IMR-90 (cell line): Measurements from ENCODE around the gene AMIGO2. TPM values are rescaled to one million over a fixed set of nuclear protein-coding genes. Genes with fewer than 3 reads are reported as not detected.

Experiments
- ATAC-seq: fragments of 200-7000 bp; cut with Tn5 transposase; 2 replicates; pipeline ENCODE4 v1.9.1; 2020; ENCODE audit warnings: low read depth, mild to moderate bottlenecking, moderate library complexity
- BruUV-seq: library from RNA; stranded (reverse); fragments of 400-500 nt; replicated peaks from 2 replicates; lab custom pipeline; 2021; lab: Mats Ljungman, UMichigan
- CTCF ChIA-PET: fragments of 300-600 bp; formaldehyde crosslinking; extraction: SDS; loops from one replicate; lab custom pipeline; 2021; ENCODE audit warnings: antibody characterized with exemption; lab: Yijun Ruan, JAX
- POLR2A ChIA-PET: fragments of 300-600 bp; sonication (Branson Sonifier 250); formaldehyde crosslinking; loops from one replicate; lab custom pipeline; 2022; ENCODE audit warnings: antibody characterized with exemption; ENCODE audit not compliant: unreplicated experiment; lab: Charles Lee
- DNase-seq: peaks from one replicate; pipeline ENCODE4 v3.0.0; 2013
- H2AFZ ChIP-seq: replicated peaks from 2 replicates; pipeline ENCODE3; 2013; ENCODE audit warnings: low read length, mild to moderate bottlenecking; ENCODE audit not compliant: poor library complexity
- H2AK5ac ChIP-seq: 2 replicates; pipeline ENCODE4 v1.6.1; 2013; ENCODE audit warnings: low read depth, low read length, inconsistent platforms
- H2AK9ac ChIP-seq: replicated peaks from 2 replicates; pipeline ENCODE3; 2013; ENCODE audit warnings: mild to moderate bottlenecking, low read depth, low read length, moderate library complexity; ENCODE audit not compliant: poor library complexity
- H2BK120ac ChIP-seq: 2 replicates; pipeline ENCODE4 v1.6.1; 2013; ENCODE audit warnings: low read depth, low read length, inconsistent platforms
- H2BK15ac ChIP-seq: 3 replicates; pipeline ENCODE4 v1.6.1; 2013; ENCODE audit warnings: low read depth, low read length, inconsistent platforms
- H2BK20ac ChIP-seq: 2 replicates; pipeline ENCODE4 v1.6.1; 2013; ENCODE audit warnings: low read depth, mild to moderate bottlenecking, inconsistent platforms, low read length, moderate library complexity
- H2BK5ac ChIP-seq: 2 replicates; pipeline ENCODE4 v1.6.1; 2013; ENCODE audit warnings: mild to moderate bottlenecking, low read depth, low read length, inconsistent platforms; ENCODE audit not compliant: poor library complexity, severe bottlenecking
- H3K14ac ChIP-seq: replicated peaks from 2 replicates; pipeline ENCODE4 v1.6.1; 2013; ENCODE audit warnings: low read depth, low read length, inconsistent platforms
- H3K18ac ChIP-seq: 2 replicates; pipeline ENCODE4 v1.6.1; 2013; ENCODE audit warnings: low read depth, low read length, control low read depth
- H3K23ac ChIP-seq: 2 replicates; pipeline ENCODE4 v1.6.1; 2013; ENCODE audit warnings: low read depth, low read length, inconsistent platforms
- H3K27ac ChIP-seq: 2 replicates; pipeline ENCODE4 v1.5.1; 2013; ENCODE audit warnings: mild to moderate bottlenecking, control low read depth, low read length; ENCODE audit not compliant: insufficient read depth
- H3K27me3 ChIP-seq: 2 replicates; pipeline ENCODE4 v1.6.1; 2013; ENCODE audit warnings: low read length; ENCODE audit not compliant: control insufficient read depth, insufficient read depth
- H3K36me3 ChIP-seq: 2 replicates; pipeline ENCODE4 v1.6.1; 2013; ENCODE audit warnings: low read length, mixed read lengths; ENCODE audit not compliant: control insufficient read depth, insufficient read depth
- H3K4ac ChIP-seq: 2 replicates; pipeline ENCODE4 v1.6.1; 2013; ENCODE audit warnings: low read depth, low read length, inconsistent platforms
- H3K4me1 ChIP-seq: 2 replicates; pipeline ENCODE4 v1.6.1; 2013; ENCODE audit warnings: low read length, mixed read lengths; ENCODE audit not compliant: control insufficient read depth, insufficient read depth
- H3K4me2 ChIP-seq: 2 replicates; pipeline ENCODE4 v1.6.1; 2013; ENCODE audit warnings: low read depth, mild to moderate bottlenecking, control low read depth, low read length, moderate library complexity
- H3K4me3 ChIP-seq: 2 replicates; pipeline ENCODE4 v1.5.1; 2013; ENCODE audit warnings: low read depth, mild to moderate bottlenecking, control low read depth, low read length, moderate library complexity; ENCODE audit not compliant: insufficient read depth
- H3K56ac ChIP-seq: 2 replicates; pipeline ENCODE4 v1.6.1; 2013; ENCODE audit warnings: low read length, inconsistent platforms; ENCODE audit not compliant: insufficient read depth; ENCODE audit errors: extremely low read depth
- H3K79me1 ChIP-seq, 2 experiments: 2 replicates each; pipeline ENCODE4 v1.6.1; 2013; ENCODE audit warnings: low read length in 2 of 2, inconsistent platforms in 1 of 2, low read depth in 1 of 2
- H3K9ac ChIP-seq: 2 replicates; pipeline ENCODE4 v1.6.1; 2013; ENCODE audit warnings: low read depth, low read length, control low read depth
- H3K9me1 ChIP-seq: 2 replicates; pipeline ENCODE4 v1.6.1; 2013; ENCODE audit warnings: low read length, inconsistent platforms; ENCODE audit not compliant: insufficient read depth
- H3K9me3 ChIP-seq: 2 replicates; pipeline ENCODE4 v1.6.1; 2013; ENCODE audit warnings: low read length; ENCODE audit not compliant: control insufficient read depth, insufficient read depth
- H4K20me1 ChIP-seq: 2 replicates; pipeline ENCODE4 v1.6.1; 2013; ENCODE audit warnings: low read length, inconsistent platforms; ENCODE audit not compliant: insufficient read depth
- H4K5ac ChIP-seq: 2 replicates; pipeline ENCODE4 v1.6.1; 2013; ENCODE audit warnings: mild to moderate bottlenecking, low read depth, low read length, control low read depth
- H4K8ac ChIP-seq, 2 experiments: 2 replicates each; pipeline ENCODE4 v1.6.1; 2013; ENCODE audit warnings: low read depth in 2 of 2, low read length in 2 of 2, control low read depth in 1 of 2, inconsistent platforms in 1 of 2
- H4K91ac ChIP-seq: 2 replicates; pipeline ENCODE4 v1.6.1; 2013; ENCODE audit warnings: low read depth, low read length, inconsistent platforms; ENCODE audit not compliant: insufficient read depth
- CTCF ChIP-seq: conservative IDR thresholded peaks from 2 replicates; pipeline ENCODE4 v1.5.1; 2012; ENCODE audit warnings: mild to moderate bottlenecking, low read depth, low read length, improper control_type of control experiment
- FOS ChIP-seq: fragments of 150-350 bp; IDR thresholded peaks from 2 replicates; pipeline ENCODE4 v1.6.1; 2016; ENCODE audit warnings: low read depth, low read length
- MAZ ChIP-seq: IDR thresholded peaks from 2 replicates; pipeline ENCODE4 v1.6.1; 2012; ENCODE audit warnings: low read depth, mild to moderate bottlenecking, low read length, improper control_type of control experiment, moderate library complexity, borderline replicate concordance
- RAD21 ChIP-seq: IDR thresholded peaks from 2 replicates; pipeline ENCODE4 v1.6.1; 2012; ENCODE audit warnings: low read length, improper control_type of control experiment
- SMC3 ChIP-seq: fragments of 150-350 bp; IDR thresholded peaks from 2 replicates; pipeline ENCODE4 v1.6.1; 2016; ENCODE audit warnings: low read depth, mild to moderate bottlenecking, antibody characterized with exemption, low read length, moderate library complexity
- USF2 ChIP-seq: fragments of 150-350 bp; IDR thresholded peaks from 2 replicates; pipeline ENCODE4 v1.6.1; 2017; ENCODE audit warnings: mild to moderate bottlenecking, antibody characterized with exemption, low read length, low read depth
- WGBS, 2 experiments: methylation state at CpG; one replicate each; pipeline versions ENCODE4 v1.1.5 to v1.1.7; 2013; ENCODE audit warnings: missing lambda C conversion rate in 2 of 2; ENCODE audit not compliant: insufficient read length in 1 of 2; ENCODE audit errors: extremely low coverage in 2 of 2; 5-methylcytosine and 5-hydroxymethylcytosine counted together
- dilution Hi-C: fragments of 300-500 bp; cut with HindIII; formaldehyde crosslinking; loops from one replicate; pipeline ENCODE4 v1.14.3; 2018; ENCODE audit warnings: low sequenced_read_pairs; ENCODE audit not compliant: unreplicated experiment
- in situ Hi-C: fragments of 300-500 bp; cut with MboI; formaldehyde crosslinking; loops from 3 replicates; pipeline ENCODE4 v1.14.3; 2019; ENCODE audit warnings: low sequenced_read_pairs, inconsistent platforms, mixed read lengths
- intact Hi-C: fragments of 100-400 bp; cut with micrococcal nuclease; formaldehyde crosslinking; loops from 2 replicates; pipeline ENCODE4 v1.10.0; 2022
- polyA plus RNA-seq, 3 experiments: library from polyadenylated mRNA; depleted of rRNA; stranded (reverse); fragments of >200 nt; gene quantifications; 2 replicates each; pipeline ENCODE4 v1.2.3, GENCODE V29; 2012; ENCODE audit warnings: low replicate concordance in 1 of 3
- total RNA-seq: library from RNA; depleted of rRNA; stranded (reverse); fragments of >200 nt; gene quantifications from 2 replicates; pipeline ENCODE4 v1.2.3, GENCODE V29; 2012

AMIGO2 gene
- total and polyA plus RNA-seq, 2 of the 4 experiments (the other 2 are of a cell fraction): 20.1 to 32.6 TPM

- Histone ChIP-seq H3K4me3 (peak overlapping the region; percentile 91; the same call in 1 of the 2 replicates), H2AK9ac (no peak overlapping the region), H4K8ac (no peak overlapping the region), H3K56ac (no peak overlapping the region), H3K4me2 (peak overlapping the region; percentile 95), H3K4ac (peak overlapping the region; percentile 19), H2AK5ac (no peak overlapping the region; the same call in 1 of the 2 replicates), H3K9me1 (peaks cover 3% of the 10 kb centered on the region; the same call in 1 of the 2 replicates), H2BK20ac (no peak overlapping the region), H3K36me3 (no peaks in the 10 kb centered on the region), H3K18ac (no peak overlapping the region), H4K91ac (no peak overlapping the region), H3K27me3 (no peaks in the 10 kb centered on the region), H2AFZ (no peak overlapping the region), H2BK15ac (no peak overlapping the region), H4K5ac (no peak overlapping the region), H3K9ac (no peak overlapping the region), H3K9me3 (no peaks in the 10 kb centered on the region), H3K14ac (peak overlapping the region; percentile 97), H3K27ac (no peak overlapping the region), H3K4me1 (peaks cover 11% of the 10 kb centered on the region; the same call in 1 of the 2 replicates), H2BK120ac (no peak overlapping the region), H2BK5ac (no peak overlapping the region), H4K20me1 (no peaks in the 10 kb centered on the region), H3K79me1 (peaks cover 7 to 51% of the 10 kb centered on the region in 2 experiments; a peak in 2 of 4 replicates), H3K23ac (peak overlapping the region; percentile 93; the same call in 1 of the 2 replicates)
- ATAC-seq (no peak), DNase-seq (no peak)
- ChIA-PET POLR2A (no interaction called here), CTCF (interaction anchor here (1.2 to 2.0 kb wide), 2 partner anchors 45 to 320 kb away, joined by 3 to 4 read pairs; no protein-coding TSS in a partner anchor)
- TSS peak; percentile 60 for BruUV-seq
- 81% methylated on average over 11 of the region's 17 CpGs; no CpG with 5 or more reads in 1 of the 2 experiments for WGBS, 2 experiments
- in situ Hi-C loops: loop anchor here (10.0 kb wide), 1 partner anchor 317 kb away; no protein-coding TSS in a partner anchor
- intact Hi-C loops: loop anchor here (5.0 kb wide), 1 partner anchor 45 kb away; no protein-coding TSS in a partner anchor
- TF ChIP-seq USF2 (no peak), MAZ (no peak), CTCF (no peak), SMC3 (no peak), FOS (no peak), RAD21 (no peak)
- dilution Hi-C loops: no loop called here
Measured at GRCh38 chr12:47077206-47078085, 2.3 kb downstream of the AMIGO2 start.
